ENCODE data around the gene NCKAP5. TPM values are rescaled to one million over a fixed set of nuclear protein-coding genes. Genes with fewer than 3 reads are reported as not detected.
A peak's percentile ranks its signal among the peaks of the same experiment; 100 is the strongest.

NCKAP5 gene
- total and polyA plus RNA-seq, 8 donors, result 4.0 to 22.1 (median 14.4) TPM

DNA sequence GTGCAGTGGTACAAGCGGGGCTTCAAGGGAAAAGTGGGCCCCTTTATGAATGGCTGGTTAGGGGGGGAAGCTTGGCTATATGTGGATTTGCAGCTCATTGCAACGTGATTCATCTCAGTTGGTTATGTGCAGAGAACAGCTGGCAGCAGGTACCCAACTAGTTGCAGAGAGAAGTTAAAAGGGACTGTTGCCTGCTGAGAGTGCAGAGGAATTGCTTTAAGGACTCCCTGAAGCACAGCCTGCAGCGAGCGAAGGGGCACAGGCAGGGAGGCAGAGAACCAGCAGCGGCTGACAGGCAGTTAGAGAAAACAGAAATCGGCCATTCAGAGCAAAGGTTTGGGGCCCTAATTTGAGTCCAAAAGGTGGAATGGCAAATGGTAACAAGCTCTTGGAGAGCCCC is 620.1 kb downstream of the NCKAP5 start:
- Histone ChIP-seq H3K9me3 (no peaks in the 10 kb centered on the region), H3K27me3 (no peaks in the 10 kb centered on the region), H3K36me3 (no peaks in the 10 kb centered on the region), H3K4me1 (no peaks in the 10 kb centered on the region), H3K27ac (no peak overlapping the region), H3K4me3 (no peak overlapping the region)
- intact Hi-C loops (cut with DNase I), result no loop called here
- DNase-seq (no peak), ATAC-seq (no peak)
- no peak for TF ChIP-seq CTCF (IDR thresholded peaks at IDR 0.05)

DNA sequence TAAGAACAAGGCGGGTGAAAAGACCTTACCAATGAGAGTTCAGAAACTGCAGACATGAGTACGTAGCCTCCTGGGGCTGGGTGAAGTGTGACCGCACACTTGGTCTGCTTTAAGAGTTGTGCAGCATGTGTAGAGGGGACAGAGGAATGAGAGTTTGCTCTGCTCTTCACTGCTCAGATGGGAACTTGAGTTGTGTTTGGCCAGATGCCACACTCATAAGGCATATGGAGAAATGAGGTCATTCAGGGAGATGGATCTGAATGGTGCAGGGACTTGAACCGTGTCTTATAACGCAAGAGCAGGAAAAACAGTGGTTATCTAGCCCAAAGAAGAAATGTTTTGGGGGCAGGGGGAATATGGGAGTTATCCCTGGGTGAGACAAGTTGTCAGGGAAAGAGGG is 624.4 kb downstream of the NCKAP5 start:
- H3K27me3 ChIP-seq, result no peaks in the 10 kb centered on the region
- no peak overlapping the region for H3K4me3 ChIP-seq
- intact Hi-C loops (cut with DNase I), result no loop called here
- no peak overlapping the region for H3K27ac ChIP-seq
- DNase-seq, result peak in 1 of 4 donors; percentile 5
- no peaks in the 10 kb centered on the region for H3K9me3 ChIP-seq
- H3K36me3 ChIP-seq, result no peaks in the 10 kb centered on the region
- TF ChIP-seq CTCF (IDR thresholded peaks at IDR 0.05), result no peak
- no peak for ATAC-seq
- H3K4me1 ChIP-seq, result no peaks in the 10 kb centered on the region

- TF ChIP-seq CTCF (IDR thresholded peaks at IDR 0.05), result no peak
- Histone ChIP-seq H3K4me3 (no peak overlapping the region), H3K27ac (no peak overlapping the region), H3K27me3 (no peaks in the 10 kb centered on the region), H3K36me3 (no peaks in the 10 kb centered on the region), H3K9me3 (no peaks in the 10 kb centered on the region), H3K4me1 (no peaks in the 10 kb centered on the region)
- intact Hi-C loops (cut with DNase I), result no loop called here
- ATAC-seq, result no peak
- DNase-seq, result no peak
These were observed 626.8 kb downstream of the NCKAP5 start for GRCh38 chr2:132941296-132942020.

- Histone ChIP-seq H3K27ac (no peak overlapping the region), H3K36me3 (no peaks in the 10 kb centered on the region), H3K27me3 (no peaks in the 10 kb centered on the region), H3K4me1 (no peaks in the 10 kb centered on the region), H3K4me3 (no peak overlapping the region), H3K9me3 (no peaks in the 10 kb centered on the region)
- TF ChIP-seq CTCF (IDR thresholded peaks at IDR 0.05), result no peak
- DNase-seq (no peak), ATAC-seq (no peak)
- intact Hi-C loops (cut with DNase I), result no loop called here
These were observed 630.6 kb downstream of the NCKAP5 start for GRCh38 chr2:132937629-132938028.

- TF ChIP-seq CTCF (IDR thresholded peaks at IDR 0.05), result no peak
These were observed 631.5 kb downstream of the NCKAP5 start for GRCh38 chr2:132936791-132937190.

More at GRCh38 chr2:132936791-132937190, 631.5 kb downstream of the NCKAP5 start:
- no peak overlapping the region for H3K27ac ChIP-seq
- no peaks in the 10 kb centered on the region for H3K4me1 ChIP-seq
- DNase-seq, result no peak
- no peak overlapping the region for H3K4me3 ChIP-seq
- H3K36me3 ChIP-seq, result no peaks in the 10 kb centered on the region
- ATAC-seq, result no peak
- no peaks in the 10 kb centered on the region for H3K9me3 ChIP-seq
- H3K27me3 ChIP-seq, result no peaks in the 10 kb centered on the region
- intact Hi-C loops (cut with DNase I), result no loop called here
